Measurements from ENCODE around the gene TMEM132A.

DNA sequence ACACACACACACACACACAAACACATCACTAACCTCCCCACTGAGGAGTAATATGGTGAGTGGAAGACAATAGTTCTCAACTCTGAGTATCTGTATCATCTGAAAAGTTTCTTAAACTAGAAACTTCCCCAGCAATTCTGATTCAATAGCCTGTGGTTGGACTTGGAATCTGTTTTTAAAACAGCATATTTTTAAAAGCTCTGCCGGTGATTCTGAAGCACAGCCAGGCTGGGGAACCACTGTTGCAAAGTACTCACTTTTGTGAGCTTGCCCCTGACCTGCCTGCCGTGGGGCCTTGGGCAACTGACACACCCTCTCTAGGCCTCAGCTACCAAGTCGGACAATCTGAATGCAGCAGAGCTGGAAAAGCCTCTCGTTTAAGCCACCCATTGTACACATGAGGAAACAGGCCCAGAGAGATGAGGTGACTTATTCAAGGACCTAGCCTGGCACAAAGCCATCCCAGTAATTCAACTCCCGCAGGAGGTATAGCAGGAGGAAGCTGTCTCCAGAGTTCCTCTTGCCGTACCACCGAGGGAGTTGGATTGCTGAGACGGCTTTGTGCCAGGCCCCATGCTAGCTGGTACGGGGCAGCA is 18.8 kb downstream of the TMEM132A start:
- TF ChIP-seq, protein P1, sequence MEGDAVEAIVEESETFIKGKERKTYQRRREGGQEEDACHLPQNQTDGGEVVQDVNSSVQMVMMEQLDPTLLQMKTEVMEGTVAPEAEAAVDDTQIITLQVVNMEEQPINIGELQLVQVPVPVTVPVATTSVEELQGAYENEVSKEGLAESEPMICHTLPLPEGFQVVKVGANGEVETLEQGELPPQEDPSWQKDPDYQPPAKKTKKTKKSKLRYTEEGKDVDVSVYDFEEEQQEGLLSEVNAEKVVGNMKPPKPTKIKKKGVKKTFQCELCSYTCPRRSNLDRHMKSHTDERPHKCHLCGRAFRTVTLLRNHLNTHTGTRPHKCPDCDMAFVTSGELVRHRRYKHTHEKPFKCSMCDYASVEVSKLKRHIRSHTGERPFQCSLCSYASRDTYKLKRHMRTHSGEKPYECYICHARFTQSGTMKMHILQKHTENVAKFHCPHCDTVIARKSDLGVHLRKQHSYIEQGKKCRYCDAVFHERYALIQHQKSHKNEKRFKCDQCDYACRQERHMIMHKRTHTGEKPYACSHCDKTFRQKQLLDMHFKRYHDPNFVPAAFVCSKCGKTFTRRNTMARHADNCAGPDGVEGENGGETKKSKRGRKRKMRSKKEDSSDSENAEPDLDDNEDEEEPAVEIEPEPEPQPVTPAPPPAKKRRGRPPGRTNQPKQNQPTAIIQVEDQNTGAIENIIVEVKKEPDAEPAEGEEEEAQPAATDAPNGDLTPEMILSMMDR (IDR thresholded peaks at IDR 0.05; ENCODE audit: low read depth, low read length, missing input control): no peak
- TF ChIP-seq, protein P2, sequence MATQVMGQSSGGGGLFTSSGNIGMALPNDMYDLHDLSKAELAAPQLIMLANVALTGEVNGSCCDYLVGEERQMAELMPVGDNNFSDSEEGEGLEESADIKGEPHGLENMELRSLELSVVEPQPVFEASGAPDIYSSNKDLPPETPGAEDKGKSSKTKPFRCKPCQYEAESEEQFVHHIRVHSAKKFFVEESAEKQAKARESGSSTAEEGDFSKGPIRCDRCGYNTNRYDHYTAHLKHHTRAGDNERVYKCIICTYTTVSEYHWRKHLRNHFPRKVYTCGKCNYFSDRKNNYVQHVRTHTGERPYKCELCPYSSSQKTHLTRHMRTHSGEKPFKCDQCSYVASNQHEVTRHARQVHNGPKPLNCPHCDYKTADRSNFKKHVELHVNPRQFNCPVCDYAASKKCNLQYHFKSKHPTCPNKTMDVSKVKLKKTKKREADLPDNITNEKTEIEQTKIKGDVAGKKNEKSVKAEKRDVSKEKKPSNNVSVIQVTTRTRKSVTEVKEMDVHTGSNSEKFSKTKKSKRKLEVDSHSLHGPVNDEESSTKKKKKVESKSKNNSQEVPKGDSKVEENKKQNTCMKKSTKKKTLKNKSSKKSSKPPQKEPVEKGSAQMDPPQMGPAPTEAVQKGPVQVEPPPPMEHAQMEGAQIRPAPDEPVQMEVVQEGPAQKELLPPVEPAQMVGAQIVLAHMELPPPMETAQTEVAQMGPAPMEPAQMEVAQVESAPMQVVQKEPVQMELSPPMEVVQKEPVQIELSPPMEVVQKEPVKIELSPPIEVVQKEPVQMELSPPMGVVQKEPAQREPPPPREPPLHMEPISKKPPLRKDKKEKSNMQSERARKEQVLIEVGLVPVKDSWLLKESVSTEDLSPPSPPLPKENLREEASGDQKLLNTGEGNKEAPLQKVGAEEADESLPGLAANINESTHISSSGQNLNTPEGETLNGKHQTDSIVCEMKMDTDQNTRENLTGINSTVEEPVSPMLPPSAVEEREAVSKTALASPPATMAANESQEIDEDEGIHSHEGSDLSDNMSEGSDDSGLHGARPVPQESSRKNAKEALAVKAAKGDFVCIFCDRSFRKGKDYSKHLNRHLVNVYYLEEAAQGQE (IDR thresholded peaks at IDR 0.05): no peak
- TF ChIP-seq RAD21 (IDR thresholded peaks at IDR 0.05): no peak
- TF ChIP-seq, protein P3, sequence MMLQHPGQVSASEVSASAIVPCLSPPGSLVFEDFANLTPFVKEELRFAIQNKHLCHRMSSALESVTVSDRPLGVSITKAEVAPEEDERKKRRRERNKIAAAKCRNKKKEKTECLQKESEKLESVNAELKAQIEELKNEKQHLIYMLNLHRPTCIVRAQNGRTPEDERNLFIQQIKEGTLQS (IDR thresholded peaks at IDR 0.05): no peak
- TF ChIP-seq GABPA (IDR thresholded peaks at IDR 0.05 in 1 of 2, conservative IDR thresholded peaks at IDR 0.05 in 1 of 2): no peak
- TF ChIP-seq, protein P4, sequence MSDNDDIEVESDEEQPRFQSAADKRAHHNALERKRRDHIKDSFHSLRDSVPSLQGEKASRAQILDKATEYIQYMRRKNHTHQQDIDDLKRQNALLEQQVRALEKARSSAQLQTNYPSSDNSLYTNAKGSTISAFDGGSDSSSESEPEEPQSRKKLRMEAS (IDR thresholded peaks at IDR 0.05): no peak
- TF ChIP-seq JUND (IDR thresholded peaks at IDR 0.05): no peak
- TF ChIP-seq YY1 (IDR thresholded peaks at IDR 0.05): no peak
- TF ChIP-seq, protein P5, sequence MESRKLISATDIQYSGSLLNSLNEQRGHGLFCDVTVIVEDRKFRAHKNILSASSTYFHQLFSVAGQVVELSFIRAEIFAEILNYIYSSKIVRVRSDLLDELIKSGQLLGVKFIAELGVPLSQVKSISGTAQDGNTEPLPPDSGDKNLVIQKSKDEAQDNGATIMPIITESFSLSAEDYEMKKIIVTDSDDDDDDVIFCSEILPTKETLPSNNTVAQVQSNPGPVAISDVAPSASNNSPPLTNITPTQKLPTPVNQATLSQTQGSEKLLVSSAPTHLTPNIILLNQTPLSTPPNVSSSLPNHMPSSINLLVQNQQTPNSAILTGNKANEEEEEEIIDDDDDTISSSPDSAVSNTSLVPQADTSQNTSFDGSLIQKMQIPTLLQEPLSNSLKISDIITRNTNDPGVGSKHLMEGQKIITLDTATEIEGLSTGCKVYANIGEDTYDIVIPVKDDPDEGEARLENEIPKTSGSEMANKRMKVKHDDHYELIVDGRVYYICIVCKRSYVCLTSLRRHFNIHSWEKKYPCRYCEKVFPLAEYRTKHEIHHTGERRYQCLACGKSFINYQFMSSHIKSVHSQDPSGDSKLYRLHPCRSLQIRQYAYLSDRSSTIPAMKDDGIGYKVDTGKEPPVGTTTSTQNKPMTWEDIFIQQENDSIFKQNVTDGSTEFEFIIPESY (IDR thresholded peaks at IDR 0.05): no peak
- TF ChIP-seq SP1 (IDR thresholded peaks at IDR 0.05): no peak
- no peak for TF ChIP-seq EGR1 (IDR thresholded peaks at IDR 0.05; ENCODE audit: low read depth in 2 of 2)
- TF ChIP-seq TAF1 (conservative IDR thresholded peaks at IDR 0.05): no peak
- no peak for TF ChIP-seq FOXA1 (IDR thresholded peaks at IDR 0.05)
- TF ChIP-seq FOXA2 (IDR thresholded peaks at IDR 0.05): no peak
